ENCODE measurements around the gene C11orf86. TPM values are rescaled to one million over a fixed set of nuclear protein-coding genes. Genes with fewer than 3 reads are reported as not detected.

Gene C11orf86
- total and polyA plus RNA-seq, 2 of the 8 experiments (the other 6 are each of a cell fraction or from before 2014, with no cell fraction given), result 0.91 to 0.97 TPM

DNA sequence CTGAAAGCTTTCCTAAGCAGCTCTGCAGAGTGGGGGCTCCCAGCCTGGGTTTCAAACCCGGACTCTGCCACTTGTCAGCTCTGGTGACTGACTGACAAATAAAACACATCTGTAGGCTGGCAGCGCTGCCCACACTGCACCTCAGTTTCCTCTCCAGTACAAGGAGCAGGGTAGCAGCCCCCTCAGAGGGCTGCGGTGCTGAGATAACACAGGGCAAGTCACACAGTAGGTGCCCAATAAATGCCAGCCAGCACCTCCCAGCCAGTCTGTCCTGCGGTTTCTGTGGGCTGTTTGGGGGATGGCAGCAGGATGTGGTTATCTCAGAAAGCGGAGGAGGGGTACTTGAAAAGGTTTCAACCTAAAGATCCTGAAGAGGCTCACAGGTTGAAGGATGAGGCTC, 49.3 kb downstream of the C11orf86 start:
- Histone ChIP-seq H4K8ac (ENCODE audit: extremely low read depth, insufficient read depth, low read length) (no peak overlapping the region), H2AFZ (ENCODE audit: low read length) (no peak overlapping the region), H3K4me1 (replicated peaks in 1 of 4; ENCODE audit: control insufficient read depth in 3 of 4, insufficient read depth in 4 of 4, low read length in 3 of 4) (peaks cover 2 to 9% (median 7%) of the 10 kb centered on the region in 4 experiments; a peak in 6 of 7 replicates), H3K18ac (ENCODE audit: extremely low read depth, low read length) (no peak overlapping the region), H3K4me2 (ENCODE audit: insufficient read depth in 1 of 2, low read depth in 2 of 2, low read length in 2 of 2) (peak overlapping the region in 1 of 2 experiments; percentile 92; a peak in 1 of 4 replicates), H3K23ac (ENCODE audit: insufficient read length) (no peak overlapping the region), H2BK5ac (ENCODE audit: low read depth, low read length) (no peak overlapping the region), H3K79me2 (ENCODE audit: control insufficient read depth in 1 of 2, insufficient read depth in 2 of 2, low read length in 2 of 2) (no peaks in the 10 kb centered on the region), H2BK20ac (ENCODE audit: low read length) (no peak overlapping the region), H2BK12ac (ENCODE audit: low read depth, low read length) (no peak overlapping the region), H3K27me3 (replicated peaks in 1 of 4; ENCODE audit: control insufficient read depth in 3 of 4, extremely low read depth in 1 of 4, insufficient read depth in 3 of 4, low read length in 3 of 4) (peaks cover 24 to 37% (median 29%) of the 10 kb centered on the region in 4 experiments), H3K27ac (ENCODE audit: low read depth, low read length) (no peak overlapping the region), H3K4ac (replicated peaks; ENCODE audit: insufficient read length, low read depth, low read length) (no peak overlapping the region), H3K79me1 (ENCODE audit: low read depth, low read length) (no peaks in the 10 kb centered on the region; the same call in 1 of the 2 replicates), H3K36me3 (ENCODE audit: control insufficient read depth in 2 of 4, insufficient read depth in 4 of 4, low read length in 3 of 4) (no peaks in the 10 kb centered on the region), H3K14ac (ENCODE audit: insufficient read length) (no peak overlapping the region), H3K9ac (replicated peaks in 1 of 4; ENCODE audit: extremely low read depth in 1 of 4, low read depth in 3 of 4, low read length in 3 of 4) (no peak overlapping the region), H4K20me1 (replicated peaks in 1 of 2; ENCODE audit: control insufficient read depth in 1 of 2, insufficient read depth in 2 of 2, low read length in 2 of 2) (peaks cover 0 to 5% of the 10 kb centered on the region in 2 experiments), H3K23me2 (ENCODE audit: low read depth, low read length) (peaks cover 7% of the 10 kb centered on the region), H2BK15ac (ENCODE audit: low read length) (no peak overlapping the region), H4K5ac (ENCODE audit: insufficient read length, low read depth, low read length) (no peak overlapping the region), H3K56ac (replicated peaks; ENCODE audit: insufficient read length, low read depth, low read length) (no peak overlapping the region), H4K91ac (replicated peaks; ENCODE audit: insufficient read length, low read length) (no peak overlapping the region), H3K9me3 (ENCODE audit: insufficient read depth in 2 of 2, low read depth in 1 of 2, low read length in 1 of 2) (peaks cover 3 to 4% of the 10 kb centered on the region in 2 experiments; a peak in 2 of 4 replicates), H2AK5ac (ENCODE audit: low read depth, low read length) (no peak overlapping the region), H3K4me3 (ENCODE audit: extremely low read depth in 1 of 4, insufficient read depth in 2 of 4, low read depth in 3 of 4, low read length in 4 of 4) (no peak overlapping the region), H2BK120ac (replicated peaks; ENCODE audit: low read depth, low read length) (no peak overlapping the region)
- CTCF ChIA-PET (ENCODE audit: partially characterized antibody), result interaction anchor here (0.9 to 1.8 kb wide), 6 partner anchors 8 to 142 kb away, joined by 3 to 6 read pairs (median 4); no protein-coding TSS in a partner anchor
- no peak for TF ChIP-seq SIRT6 (IDR thresholded peaks at IDR 0.05; ENCODE audit: low read length)
- FAIRE-seq (no peak), DNase-seq (ENCODE audit: low read depth in 1 of 2, low spot score in 2 of 2) (no peak)
- WGBS, 2 experiments (ENCODE audit: extremely low coverage in 1 of 2, insufficient coverage in 1 of 2, insufficient read length in 1 of 2, insufficient replicate concordance in 2 of 2, low coverage in 1 of 2, low lambda C conversion rate in 2 of 2, missing lambda C conversion rate in 1 of 2), result 86% methylated on average over 5 of the region's 5 CpGs; no CpG with 5 or more reads in 1 of the 2 experiments
- POLR2A ChIA-PET (ENCODE audit: partially characterized antibody), result interaction anchor here (0.8 to 1.5 kb wide), 3 partner anchors 10 to 19 kb away, joined by 3 to 6 read pairs (median 3); no protein-coding TSS in a partner anchor
